ENCODE measurements around the gene IQCH.

IQCH gene

GRCh38 chr15:67296684-67297083 is 42.1 kb downstream of the IQCH start:
- TF ChIP-seq CTCF (IDR thresholded peaks at IDR 0.05; ENCODE audit: low read depth, low read length, missing control alignments) = no peak
- no peak for DNase-seq (ENCODE audit: low read depth)
- H3K4me3 ChIP-seq (ENCODE audit: low read depth, low read length) = no peak overlapping the region

GRCh38 chr15:67300266-67301025 is 45.9 kb downstream of the IQCH start:
- no peak for TF ChIP-seq CTCF (IDR thresholded peaks at IDR 0.05; ENCODE audit: low read depth, low read length, missing control alignments)
- no peak for DNase-seq (ENCODE audit: low read depth)
- H3K4me3 ChIP-seq (ENCODE audit: low read depth, low read length) = no peak overlapping the region

GRCh38 chr15:67303490-67304363 is 49.1 kb downstream of the IQCH start:
- no peak overlapping the region for H3K4me3 ChIP-seq (ENCODE audit: low read depth, low read length)
- TF ChIP-seq CTCF (IDR thresholded peaks at IDR 0.05; ENCODE audit: low read depth, low read length, missing control alignments) = peak; percentile 44
- peak; percentile 29 for DNase-seq (ENCODE audit: low read depth)

GRCh38 chr15:67304778-67305177 is 50.2 kb downstream of the IQCH start:
- TF ChIP-seq CTCF (IDR thresholded peaks at IDR 0.05; ENCODE audit: low read depth, low read length, missing control alignments) = no peak
- H3K4me3 ChIP-seq (ENCODE audit: low read depth, low read length) = no peak overlapping the region
- no peak for DNase-seq (ENCODE audit: low read depth)

- DNase-seq (ENCODE audit: low read depth) = no peak
- no peak overlapping the region for H3K4me3 ChIP-seq (ENCODE audit: low read depth, low read length)
- TF ChIP-seq CTCF (IDR thresholded peaks at IDR 0.05; ENCODE audit: low read depth, low read length, missing control alignments) = no peak
Measured at GRCh38 chr15:67305506-67305905, 50.9 kb downstream of the IQCH start.

GRCh38 chr15:67307156-67307555 is 52.6 kb downstream of the IQCH start:
- DNase-seq (ENCODE audit: low read depth) = no peak
- TF ChIP-seq CTCF (IDR thresholded peaks at IDR 0.05; ENCODE audit: low read depth, low read length, missing control alignments) = no peak
- H3K4me3 ChIP-seq (ENCODE audit: low read depth, low read length) = no peak overlapping the region
